C4-2B (cell line): Measurements from ENCODE around the gene CKB.

Experiments used
- ZFX ChIP-seq: fragments of 450-650 bp; IDR thresholded peaks from 2 replicates; pipeline ENCODE4 v1.6.1; 2017
- TF ChIP-seq, protein P1 (sequence below): fragments of 450-650 bp; conservative IDR thresholded peaks from 2 replicates; pipeline ENCODE4 v1.5.1; 2017; ENCODE audit warnings: mild to moderate bottlenecking

DNA sequence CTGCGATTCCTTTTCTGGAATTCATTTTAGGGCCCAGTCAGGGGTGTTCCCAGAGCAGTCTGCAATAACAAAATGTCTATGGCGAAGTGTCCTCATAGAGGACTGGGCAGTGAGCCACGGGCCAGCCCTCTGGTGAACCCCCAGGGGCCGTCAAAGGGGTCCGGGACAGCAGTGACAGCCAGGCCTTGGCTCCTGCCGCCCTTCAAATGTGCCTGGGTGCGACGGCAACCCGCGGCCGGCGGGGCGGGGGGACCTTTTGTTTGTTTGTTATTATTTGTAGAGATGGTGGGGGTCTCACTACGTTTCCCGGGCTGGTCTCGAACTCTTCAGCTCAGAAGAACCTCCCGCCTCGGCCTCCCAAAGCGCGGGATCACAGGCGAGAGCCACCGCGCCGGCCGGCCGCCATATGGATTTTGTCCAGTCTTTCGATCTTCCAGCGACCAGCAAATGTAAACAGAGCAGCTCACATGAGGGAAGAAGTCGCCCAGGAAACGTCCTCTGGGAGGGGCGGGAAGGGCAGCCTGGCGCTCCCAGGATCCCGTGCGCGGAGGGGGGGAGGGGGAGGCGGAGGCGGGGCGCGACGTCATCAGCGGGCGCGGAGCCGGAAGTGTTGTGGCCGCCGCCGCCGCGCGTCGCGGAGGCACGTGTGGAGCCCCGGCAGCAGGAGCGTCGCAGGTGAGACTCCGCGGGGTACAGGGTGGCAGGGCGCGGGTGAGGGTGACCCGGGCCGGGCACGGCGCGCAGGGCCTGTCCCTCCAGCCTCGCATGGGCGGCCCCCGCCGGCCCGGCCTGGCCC lies 6.2 kb upstream of the CKB start, which contains the start of gene TRMT61A:
- TF ChIP-seq, protein P1, sequence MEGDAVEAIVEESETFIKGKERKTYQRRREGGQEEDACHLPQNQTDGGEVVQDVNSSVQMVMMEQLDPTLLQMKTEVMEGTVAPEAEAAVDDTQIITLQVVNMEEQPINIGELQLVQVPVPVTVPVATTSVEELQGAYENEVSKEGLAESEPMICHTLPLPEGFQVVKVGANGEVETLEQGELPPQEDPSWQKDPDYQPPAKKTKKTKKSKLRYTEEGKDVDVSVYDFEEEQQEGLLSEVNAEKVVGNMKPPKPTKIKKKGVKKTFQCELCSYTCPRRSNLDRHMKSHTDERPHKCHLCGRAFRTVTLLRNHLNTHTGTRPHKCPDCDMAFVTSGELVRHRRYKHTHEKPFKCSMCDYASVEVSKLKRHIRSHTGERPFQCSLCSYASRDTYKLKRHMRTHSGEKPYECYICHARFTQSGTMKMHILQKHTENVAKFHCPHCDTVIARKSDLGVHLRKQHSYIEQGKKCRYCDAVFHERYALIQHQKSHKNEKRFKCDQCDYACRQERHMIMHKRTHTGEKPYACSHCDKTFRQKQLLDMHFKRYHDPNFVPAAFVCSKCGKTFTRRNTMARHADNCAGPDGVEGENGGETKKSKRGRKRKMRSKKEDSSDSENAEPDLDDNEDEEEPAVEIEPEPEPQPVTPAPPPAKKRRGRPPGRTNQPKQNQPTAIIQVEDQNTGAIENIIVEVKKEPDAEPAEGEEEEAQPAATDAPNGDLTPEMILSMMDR, result no peak
- TF ChIP-seq ZFX, result no peak; the same call in 1 of the 2 replicates
